Fibroblast of skin of left biceps (primary cell): ENCODE data around the gene DUSP7.

Experiments
- DNase-seq, 2 experiments: peaks; one replicate each; pipeline ENCODE4 v3.0.0-alpha.2; 2013; ENCODE audit warnings: low read depth in 2 of 2

The DUSP7 gene, protein sequence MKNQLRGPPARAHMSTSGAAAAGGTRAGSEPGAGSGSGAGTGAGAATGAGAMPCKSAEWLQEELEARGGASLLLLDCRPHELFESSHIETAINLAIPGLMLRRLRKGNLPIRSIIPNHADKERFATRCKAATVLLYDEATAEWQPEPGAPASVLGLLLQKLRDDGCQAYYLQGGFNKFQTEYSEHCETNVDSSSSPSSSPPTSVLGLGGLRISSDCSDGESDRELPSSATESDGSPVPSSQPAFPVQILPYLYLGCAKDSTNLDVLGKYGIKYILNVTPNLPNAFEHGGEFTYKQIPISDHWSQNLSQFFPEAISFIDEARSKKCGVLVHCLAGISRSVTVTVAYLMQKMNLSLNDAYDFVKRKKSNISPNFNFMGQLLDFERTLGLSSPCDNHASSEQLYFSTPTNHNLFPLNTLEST

DNA sequence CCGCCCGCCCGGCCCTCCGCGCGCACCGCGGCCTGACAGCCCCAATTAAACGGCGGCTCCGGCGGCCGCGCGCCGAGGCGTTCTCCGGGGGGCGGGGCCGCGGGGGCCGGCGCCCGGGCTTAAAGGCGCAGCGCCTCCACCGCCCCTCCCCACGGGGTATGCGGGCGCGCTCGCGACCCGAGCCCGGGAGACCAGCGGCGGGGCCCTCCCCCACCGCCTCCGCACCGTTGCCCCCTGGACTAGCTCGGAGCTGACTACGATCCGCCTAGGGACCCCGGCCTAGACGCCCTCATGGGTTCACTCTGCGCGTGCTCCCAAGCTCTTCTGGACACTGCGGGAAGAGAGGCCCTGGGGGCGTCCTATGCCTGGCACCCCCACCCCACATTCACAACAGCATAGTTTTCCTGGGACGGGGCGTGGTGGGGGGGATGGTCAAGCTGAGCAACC is at the start of gene DUSP7:
TSS of gene DUSP7 (minus strand) at position 51 of the 447 bp plus-strand sequence. CDS start 205 bp downstream, outside the sequence.
- DNase-seq: peak in 1 of 2 experiments; percentile 26

DNA sequence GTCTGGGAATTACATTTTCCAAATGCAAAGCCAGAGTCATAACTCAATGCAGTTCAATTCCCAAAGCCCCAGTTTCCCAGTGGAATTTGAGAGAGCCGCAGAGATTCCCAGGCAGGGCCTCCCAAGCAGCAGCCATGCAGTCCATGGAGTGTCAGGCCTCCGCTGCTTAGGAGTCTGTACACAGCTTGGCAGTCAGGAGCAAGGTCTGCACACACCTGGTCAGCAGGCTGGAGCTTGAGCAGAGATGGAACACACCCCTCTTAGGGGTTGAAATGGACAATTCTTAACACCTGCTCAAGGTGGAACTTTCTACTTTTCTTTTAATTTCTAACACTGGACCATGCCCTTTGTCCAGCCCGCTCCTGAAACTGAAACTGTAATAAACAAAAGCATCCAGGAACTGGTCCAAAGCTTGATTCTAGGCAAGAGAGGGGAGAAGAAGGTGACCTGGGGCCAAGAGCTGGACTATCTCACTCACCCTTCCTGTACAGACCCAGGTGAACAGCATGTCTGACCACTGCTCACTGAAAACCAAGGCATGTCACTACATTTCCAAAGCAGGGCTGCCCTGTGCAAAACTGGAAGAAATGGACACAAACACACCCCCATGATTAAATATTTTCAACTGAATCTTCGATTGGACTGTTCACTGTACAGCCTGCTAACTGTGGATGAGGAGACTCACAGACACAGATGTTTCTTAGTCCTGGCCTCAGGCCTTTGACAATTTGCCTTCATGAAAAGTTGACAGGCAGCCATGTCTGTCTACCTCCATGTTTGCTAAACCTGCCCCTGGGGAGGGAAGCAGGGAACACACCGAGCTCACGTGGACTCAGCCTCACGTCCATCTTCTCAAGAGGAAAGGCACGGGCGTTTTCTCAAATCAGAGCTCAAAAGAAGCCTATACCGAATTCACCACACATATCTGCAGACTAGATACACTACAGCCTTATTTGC is 48.6 kb upstream of the DUSP7 start:
- no peak for DNase-seq

DNA sequence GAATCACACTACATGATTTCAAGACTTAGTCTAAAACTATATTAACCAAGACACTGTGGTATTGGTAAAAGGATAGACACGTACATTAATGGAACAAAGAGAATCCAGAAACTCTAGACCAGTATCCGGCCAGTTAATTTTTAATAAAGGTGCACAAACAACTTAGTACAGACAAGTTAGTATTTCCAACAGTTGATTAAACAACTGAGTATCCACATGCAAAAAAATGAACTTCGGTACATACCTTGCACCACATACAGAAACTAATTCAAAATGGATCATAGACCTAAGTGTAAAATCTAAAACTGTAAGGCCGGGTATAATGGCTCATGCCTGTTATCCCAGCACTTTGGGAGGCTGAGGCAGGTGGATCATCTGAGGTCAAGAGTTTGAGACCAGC is 46.6 kb upstream of the DUSP7 start:
- no peak for DNase-seq

DNA sequence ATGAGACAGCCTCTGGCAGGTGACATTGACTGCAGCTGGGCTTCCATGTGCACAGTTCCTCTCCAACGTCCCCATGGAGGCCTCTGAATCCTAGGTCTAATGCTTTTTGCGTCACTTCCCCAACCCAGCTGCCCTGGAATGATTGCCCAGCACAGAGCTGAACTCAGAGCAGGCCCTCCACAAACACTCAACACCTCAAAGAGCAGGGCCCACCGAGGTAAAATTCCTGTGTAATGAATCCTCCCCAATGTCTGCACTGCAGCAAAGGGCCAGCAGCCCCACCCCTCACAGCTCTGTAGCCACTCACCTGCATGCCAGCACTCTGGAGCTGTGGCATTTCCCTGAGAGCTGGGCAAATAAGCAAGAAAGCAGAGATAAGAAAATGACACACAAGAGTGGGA is 42.6 kb upstream of the DUSP7 start:
- no peak for DNase-seq

DNA sequence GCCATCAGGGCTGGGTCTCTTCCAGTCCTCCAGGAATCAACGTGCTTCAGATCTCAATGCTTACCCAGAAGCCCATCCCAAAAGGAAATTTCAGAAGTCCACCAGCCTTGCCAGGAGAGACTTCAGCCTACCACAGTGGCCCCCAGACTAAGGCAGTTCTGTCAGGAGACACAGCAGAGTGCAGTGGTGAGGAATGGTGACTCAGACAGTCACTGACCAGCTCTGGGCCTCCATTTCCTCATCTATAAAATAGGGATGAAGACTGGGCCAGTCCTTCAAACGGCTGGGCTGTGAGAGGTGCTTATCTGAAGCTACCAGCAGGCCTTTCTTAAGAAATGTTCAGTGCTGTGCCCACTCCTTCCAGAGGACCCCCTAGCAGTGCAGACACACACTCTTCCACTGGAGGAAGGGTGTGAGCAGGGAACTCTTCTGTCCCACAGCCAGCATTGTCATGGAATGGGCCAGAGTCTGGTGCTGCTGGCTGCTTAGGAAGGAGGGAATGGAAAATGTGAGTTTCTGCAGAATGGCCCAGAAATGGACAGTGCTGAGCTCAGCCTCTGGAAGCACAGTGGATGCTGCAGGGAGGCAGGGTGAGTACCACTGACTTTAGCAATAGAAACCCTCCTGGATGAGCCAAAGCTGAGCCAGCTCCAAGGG is 41.6 kb upstream of the DUSP7 start:
- DNase-seq: no peak

DNA sequence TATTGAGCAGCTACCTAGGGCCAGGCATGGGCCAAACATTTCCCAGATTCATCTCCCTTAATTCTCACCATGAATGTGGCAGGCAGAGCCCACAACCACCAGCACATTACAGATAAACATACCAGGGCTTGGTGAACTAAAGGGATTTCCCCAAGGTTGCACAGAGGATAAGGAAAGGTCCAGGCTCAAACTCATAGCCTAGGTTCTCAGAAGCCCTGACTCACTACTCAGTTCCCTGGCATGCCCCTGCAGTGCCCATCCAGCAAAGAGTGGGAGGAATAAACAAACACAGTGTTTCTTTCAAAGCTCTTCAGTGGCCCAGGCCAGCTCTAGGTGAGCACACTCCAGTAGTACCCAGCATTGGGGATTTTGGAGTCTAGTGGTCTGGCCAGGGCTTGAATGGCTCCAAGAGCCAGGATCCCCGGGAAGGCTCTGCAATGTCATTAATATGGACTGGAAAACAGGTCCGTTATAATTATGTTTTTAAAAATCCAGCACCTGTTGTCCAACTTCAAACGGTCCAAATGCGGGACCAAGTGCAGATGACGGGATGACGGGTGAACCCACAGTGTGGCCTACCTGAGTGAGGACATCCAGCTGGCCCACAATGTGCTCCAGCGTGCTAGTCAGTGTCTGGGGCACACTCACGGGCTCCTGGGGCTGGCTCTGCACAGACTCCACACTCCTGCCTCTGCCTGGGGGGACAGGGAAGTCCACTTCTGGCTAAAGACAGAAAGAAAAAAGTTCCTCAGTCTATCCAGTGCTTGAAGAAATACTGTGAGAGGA is 39.8 kb upstream of the DUSP7 start:
- no peak for DNase-seq

DNA sequence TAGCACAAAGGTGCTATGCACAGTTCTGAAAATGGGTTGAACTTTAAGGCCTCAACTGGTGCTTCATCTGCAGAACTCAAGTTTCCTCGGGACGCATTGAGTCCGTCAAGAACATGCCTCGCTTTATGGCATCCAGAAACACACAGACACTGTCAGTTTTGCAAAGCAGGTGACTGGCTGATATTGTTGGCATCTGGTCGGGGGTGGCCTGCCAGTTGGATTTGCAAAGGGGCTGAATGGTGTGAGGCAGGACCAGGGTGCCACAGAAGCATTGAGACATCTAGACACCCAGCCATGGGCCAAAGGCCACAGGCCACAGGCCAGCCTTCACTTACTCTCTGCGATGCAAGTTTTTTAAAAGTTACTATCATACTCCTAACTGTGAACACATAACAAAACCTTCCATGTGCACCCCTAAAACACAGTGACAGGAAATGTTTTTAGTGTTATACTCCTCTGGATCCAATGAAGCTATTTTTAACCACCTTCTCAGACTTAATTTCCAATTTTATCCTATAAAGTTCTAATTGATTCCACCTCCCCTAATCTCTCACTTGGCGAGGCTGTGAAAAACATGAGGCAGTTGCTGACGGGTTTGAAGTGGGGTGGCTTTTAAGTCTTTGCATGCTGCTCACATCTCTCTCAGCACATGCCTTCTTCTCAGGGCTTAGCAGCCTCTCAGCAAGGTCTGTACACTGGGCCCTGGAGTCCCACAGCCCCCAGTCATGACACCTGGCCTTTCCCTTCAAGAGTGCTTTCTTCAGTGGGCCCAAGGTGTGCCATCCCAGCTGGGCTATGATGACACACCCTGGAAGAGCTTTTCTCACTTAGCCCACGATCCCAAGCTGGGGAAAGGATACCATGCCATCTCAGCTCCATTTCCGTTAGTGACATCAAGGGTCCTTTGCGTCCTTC is 38.5 kb upstream of the DUSP7 start:
- no peak for DNase-seq

DNA sequence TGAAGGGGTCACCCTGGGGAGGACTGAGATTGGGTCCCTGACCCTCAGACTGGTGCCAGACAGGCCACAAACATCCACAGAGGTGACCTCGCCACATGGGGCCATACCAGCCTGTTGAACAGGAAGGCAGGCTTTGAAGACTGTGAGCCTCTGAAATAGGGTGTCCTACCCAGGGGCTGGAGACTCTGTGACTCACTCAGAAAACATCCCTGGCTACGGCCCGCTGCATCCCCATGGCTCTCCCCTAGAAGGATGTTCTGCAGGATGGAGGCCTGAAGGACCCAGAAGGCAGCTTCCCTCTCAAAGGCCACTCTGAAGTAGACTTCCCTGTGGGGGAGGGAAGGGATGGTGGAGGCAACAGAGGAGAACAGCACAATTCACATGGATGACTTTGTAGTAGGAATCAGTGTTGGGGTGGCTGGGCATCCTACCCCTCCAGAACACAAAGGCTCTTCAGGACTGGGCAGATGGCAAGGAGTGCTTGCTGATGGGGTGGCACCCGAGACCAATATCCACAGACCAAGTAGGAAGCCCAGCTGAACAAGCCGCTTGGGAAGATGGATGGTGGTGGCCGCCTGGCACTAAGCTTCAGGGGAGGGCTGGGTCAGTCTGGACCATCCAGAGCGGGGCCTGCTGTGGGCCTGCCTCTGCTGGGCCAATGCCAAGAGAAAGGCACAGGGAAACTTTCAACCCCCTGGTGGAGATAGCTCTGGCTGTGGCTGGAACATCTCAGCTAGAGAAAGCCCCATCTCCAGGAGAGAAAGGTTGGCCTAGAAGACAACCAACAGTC is 37.6 kb upstream of the DUSP7 start:
- DNase-seq: peak in 1 of 2 experiments; percentile 19

DNA sequence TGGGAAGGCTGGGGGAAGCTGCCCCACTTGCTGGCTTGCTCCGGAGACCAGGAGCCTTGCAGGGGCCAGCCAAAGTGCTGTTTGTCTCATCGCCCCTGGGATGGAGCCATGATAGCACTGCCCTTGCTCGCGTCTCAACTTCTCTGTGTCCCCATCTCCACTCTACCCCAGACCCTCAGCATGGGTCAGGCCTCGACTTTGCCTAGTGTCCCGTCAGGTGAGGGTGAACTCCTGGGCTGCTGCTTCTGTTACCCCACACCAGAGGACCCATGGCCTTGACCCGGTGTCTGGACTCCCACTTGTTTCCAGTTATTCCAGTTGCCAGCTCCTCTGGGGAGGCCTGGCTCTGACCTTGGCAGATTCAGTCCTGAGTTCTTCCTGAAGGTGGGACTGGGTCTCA is 36.5 kb upstream of the DUSP7 start:
- DNase-seq: no peak

DNA sequence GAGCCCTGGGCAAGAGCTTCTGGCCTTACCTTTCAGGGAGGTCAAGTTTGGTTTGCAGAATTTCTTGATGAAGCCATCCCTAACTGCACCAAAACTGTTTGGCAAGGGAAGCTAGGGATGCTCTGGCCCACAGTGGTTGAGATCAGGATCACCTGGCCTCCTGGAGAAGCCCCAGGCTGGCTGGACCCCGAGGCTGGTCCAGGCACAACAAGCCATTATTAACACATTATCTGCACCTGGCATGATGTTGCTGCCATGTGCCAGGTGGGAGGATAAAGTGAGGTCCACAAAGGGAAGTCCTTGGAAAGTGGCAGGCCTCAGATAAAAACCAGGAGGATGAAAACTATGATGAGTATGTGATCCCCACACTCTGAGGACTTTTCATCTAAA is 35.9 kb upstream of the DUSP7 start:
- no peak for DNase-seq

DNA sequence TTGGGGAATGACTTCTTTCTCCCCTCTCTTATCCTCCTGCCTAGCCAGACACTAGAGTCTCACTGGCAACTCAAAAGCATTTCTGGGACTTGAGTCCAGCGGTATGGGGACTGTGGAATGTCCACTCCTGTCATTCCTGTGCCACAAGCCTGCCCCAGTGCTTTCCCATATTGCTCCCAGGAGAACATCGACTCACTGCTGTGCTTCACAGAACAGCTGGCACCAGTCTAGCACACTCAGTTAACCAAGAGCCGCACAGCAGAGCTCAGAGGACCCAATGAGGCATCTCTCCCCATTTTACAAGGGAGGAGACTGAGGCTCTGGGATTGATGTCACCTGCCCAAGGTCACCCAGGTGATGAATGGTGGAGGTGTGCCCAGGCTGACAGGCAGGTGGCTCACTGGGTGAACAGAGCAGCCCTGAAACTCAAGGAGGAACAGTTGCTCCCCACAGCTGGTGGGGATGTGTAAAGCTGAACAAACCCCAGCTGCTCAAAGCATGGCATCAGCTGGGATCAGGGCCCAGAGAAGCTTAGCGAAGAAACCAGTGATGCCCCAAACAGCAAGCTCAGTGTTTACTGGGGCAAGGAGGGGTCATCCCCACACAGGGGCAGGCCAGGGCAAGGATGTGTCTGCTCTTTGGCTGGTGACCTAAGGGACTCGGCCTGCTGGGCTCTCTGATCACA is 35.4 kb upstream of the DUSP7 start:
- no peak for DNase-seq

DNA sequence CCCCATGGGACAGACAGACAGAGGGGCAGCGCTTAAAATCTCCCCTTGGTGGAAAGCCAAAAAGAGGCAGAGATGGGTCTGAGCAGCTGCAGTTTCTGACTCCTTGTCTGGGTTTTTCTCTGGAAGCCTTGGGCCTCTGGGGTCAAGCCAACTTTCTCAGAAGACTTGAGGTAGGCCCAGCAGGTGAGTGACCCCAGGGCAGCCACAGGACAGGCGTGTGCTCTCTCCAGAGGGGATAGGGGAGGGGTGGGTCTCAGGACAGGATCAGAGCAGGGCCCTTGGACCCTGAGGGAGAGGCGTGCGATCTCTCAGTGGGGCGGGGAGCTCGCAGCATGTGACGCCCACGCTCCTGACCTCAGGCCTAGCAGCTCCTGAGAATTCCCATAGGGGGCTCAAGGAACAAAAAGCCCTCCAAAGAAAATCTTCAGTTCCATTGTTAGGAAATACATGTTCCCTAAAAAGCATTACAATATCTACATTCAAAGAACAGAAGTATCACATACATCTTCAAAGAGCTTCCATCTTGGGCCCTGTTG is 34.6 kb upstream of the DUSP7 start:
- no peak for DNase-seq

DNA sequence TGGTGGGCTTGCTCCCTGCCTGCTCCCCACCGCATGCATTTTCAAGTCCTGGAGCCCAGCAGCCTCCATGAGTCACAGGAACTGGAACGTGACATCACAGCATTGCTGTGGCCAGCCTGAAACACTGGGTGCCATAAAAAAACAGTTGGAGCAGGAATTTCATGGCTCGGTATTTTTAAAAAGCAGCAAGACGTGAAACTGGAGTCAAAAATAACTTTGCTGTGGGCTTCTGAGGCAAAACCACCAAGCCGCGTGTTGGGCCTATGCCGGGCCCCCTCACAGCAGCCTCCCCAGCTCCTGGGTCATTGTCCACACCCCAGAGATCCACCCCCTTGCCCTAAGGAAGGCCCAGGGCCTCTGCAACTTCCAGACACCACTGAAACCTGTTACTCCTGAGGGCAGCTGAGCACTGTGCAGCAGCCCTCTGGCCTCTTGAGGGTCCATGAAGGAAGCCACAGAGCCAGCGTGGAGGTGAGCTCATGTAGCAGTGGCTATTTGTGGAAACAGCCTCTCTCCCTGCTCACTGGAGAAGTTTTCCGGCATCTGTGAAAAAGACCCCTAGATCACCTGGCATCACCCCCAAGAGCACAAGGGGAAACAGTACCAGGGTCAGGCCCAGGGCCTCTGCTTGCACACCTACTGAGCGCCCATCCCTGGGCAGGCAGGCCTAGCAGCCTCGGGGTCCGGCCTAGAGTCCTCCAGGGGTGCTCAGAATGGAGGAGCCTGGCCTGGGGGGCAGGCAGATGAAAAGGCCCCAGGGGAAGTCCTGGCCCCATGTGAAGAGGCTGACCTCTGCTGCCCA is 34.0 kb upstream of the DUSP7 start:
- peak; percentile 77 to 79 for DNase-seq

DNA sequence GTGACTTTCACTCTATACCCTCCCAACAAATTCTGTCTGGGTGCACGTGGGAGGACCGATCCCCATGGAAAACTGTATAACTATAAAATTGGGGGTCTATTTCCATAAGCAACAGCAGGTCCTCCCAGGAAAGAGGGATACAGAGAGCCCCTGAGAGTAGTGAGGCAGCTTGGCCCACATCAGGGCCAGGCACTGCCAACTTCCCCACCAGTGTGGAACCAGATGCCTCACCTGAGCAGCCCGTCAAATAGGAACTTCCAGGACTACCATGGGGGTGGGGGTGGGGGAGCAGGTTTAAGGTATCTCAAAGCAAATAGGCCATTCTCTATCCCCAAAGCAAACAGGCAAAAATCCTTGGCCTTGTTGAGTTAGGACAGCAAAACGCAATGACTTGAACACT is 33.3 kb upstream of the DUSP7 start:
- no peak for DNase-seq

DNA sequence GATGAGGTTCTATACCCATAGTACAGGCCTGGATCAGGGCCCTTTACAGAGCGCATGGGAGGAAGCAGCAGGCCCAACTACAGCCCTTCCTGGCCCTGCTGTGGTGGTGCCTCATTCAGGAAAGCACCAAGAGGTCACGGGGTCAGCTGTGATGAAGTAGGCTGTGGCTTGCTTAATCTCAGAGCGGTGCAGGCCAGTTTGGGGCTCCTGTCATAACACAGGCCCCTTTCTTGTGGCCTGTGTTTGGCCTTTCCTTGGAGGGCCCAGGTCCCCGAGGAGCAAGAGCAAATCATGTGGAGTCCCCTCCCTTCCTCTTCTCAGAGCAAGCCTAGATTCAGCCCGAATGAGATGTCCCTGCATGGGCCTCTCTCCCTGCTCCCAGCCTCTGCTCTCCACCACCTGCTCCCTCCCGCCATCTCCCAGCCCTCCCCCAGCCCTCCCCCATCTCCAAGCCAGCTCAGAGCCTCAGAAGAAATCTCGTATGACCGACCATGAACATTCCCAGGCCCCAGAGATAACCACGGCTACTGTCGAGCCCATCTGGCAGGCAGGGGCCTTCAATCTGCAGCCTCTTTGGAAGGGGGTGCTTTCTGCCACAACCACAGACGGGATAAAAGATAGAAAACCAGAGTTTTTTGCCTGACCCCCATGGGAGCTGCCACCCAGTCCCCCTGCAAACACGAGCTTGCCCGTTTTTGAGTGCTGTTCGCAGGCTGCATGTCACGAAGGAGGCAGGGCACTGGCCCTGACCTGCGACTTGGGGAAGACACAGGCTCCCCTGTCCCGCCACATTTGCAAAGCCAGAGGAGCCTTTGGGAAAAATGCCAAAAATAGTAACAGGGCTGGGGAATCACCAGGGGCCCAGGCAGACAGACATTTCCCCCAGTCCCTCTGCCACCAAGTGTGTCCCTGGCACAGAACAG is 32.3 kb upstream of the DUSP7 start:
- no peak for DNase-seq

DNA sequence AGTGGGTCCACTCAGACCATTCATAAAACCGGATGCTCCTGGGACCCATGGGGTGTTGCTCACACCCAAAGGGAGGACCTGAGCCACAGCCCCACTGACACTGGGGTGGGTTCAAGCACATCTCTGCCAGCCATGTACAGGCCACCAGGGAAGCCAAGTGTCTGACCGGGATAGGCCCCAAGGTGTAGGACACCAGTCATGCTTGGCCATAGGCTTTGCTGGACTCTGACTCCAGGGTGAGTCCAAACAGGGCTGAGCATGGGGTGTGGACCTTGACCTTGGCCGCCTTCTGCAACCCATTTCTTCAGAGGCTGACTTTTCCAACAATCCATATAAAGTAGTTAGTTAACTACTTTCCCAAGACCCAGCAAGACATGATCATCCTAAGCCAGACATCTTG is 31.4 kb upstream of the DUSP7 start:
- no peak for DNase-seq
